Caco-2 (cell line): ENCODE data around the gene LRIG1. TPM values are rescaled to one million over a fixed set of nuclear protein-coding genes. Genes with fewer than 3 reads are reported as not detected.

Experiments used
- BruUV-seq: library from RNA; stranded (reverse); fragments of 400-500 nt; replicated peaks from 2 replicates; lab custom pipeline; 2021; lab: Mats Ljungman, UMichigan
- CTCF ChIA-PET: fragments of 300-600 bp; sonication (Branson Sonifier 250); formaldehyde crosslinking; loops from one replicate; lab custom pipeline; 2022; ENCODE audit warnings: antibody characterized with exemption; lab: Charles Lee
- POLR2A ChIA-PET: fragments of 300-600 bp; sonication (Branson Sonifier 250); formaldehyde crosslinking; loops from one replicate; lab custom pipeline; 2022; ENCODE audit warnings: antibody characterized with exemption; lab: Charles Lee
- DNase-seq, 2 experiments: peaks; one replicate each; pipeline versions ENCODE4 v3.0.0 to v3.0.0-alpha.2; 2020 to 2022
- H3K27me3 ChIP-seq: replicated peaks from 2 replicates; pipeline ENCODE4 v1.6.0; 2011; ENCODE audit warnings: low read length; ENCODE audit not compliant: control insufficient read depth, insufficient read depth
- H3K36me3 ChIP-seq: 2 replicates; pipeline ENCODE4 v1.5.1; 2011; ENCODE audit warnings: low read length; ENCODE audit not compliant: control insufficient read depth, insufficient read depth
- H3K4me1 ChIP-seq: fragments of 250-450 bp; sonication (Bioruptor Pico); 2 replicates; pipeline ENCODE4 v1.5.1; 2020; ENCODE audit warnings: mild to moderate bottlenecking
- H3K4me3 ChIP-seq: 2 replicates; pipeline ENCODE4 v1.5.1; 2011; ENCODE audit warnings: low read depth, mild to moderate bottlenecking, control low read depth, low read length
- H3K9me3 ChIP-seq: fragments of 250-450 bp; sonication (Bioruptor Pico); 2 replicates; pipeline ENCODE4 v1.5.1; 2020; ENCODE audit warnings: mild to moderate bottlenecking, moderate library complexity
- H3K27ac Mint-ChIP-seq: one replicate; pipeline ENCODE4 v1.8.0; 2022; ENCODE audit warnings: mixed read lengths; ENCODE audit not compliant: unreplicated experiment
- H3K27me3 Mint-ChIP-seq: one replicate; pipeline ENCODE4 v1.8.0; 2022; ENCODE audit warnings: mixed read lengths; ENCODE audit not compliant: insufficient read depth, unreplicated experiment
- H3K36me3 Mint-ChIP-seq: one replicate; pipeline ENCODE4 v1.8.0; 2022; ENCODE audit warnings: mild to moderate bottlenecking, mixed read lengths; ENCODE audit not compliant: insufficient read depth, unreplicated experiment
- H3K4me1 Mint-ChIP-seq: one replicate; pipeline ENCODE4 v1.8.0; 2022; ENCODE audit warnings: low read depth, mixed read lengths; ENCODE audit not compliant: unreplicated experiment
- H3K4me3 Mint-ChIP-seq: one replicate; pipeline ENCODE4 v1.8.0; 2022; ENCODE audit warnings: mild to moderate bottlenecking, moderate library complexity, mixed read lengths; ENCODE audit not compliant: unreplicated experiment
- H3K9me3 Mint-ChIP-seq: one replicate; pipeline ENCODE4 v1.8.0; 2022; ENCODE audit warnings: mixed read lengths; ENCODE audit not compliant: unreplicated experiment
- intact Hi-C: fragments of 100-400 bp; cut with micrococcal nuclease; formaldehyde crosslinking; loops from one replicate; pipeline ENCODE4 v1.10.0; 2022; ENCODE audit not compliant: unreplicated experiment
- total RNA-seq: library from RNA; stranded (reverse); gene quantifications from 2 replicates; pipeline ENCODE4 v1.2.3, GENCODE V29; 2022
- TF ChIP-seq, protein P1 (sequence below), 2 experiments: fragments of 200-600 bp in 1 of 2; IDR thresholded peaks; 1 replicate in 1 of 2; 2 replicates in 1 of 2; pipeline versions ENCODE4 v1.5.1 to v1.8.0; 2011 to 2022; ENCODE audit warnings: antibody characterized with exemption in 1 of 2, control low read depth in 1 of 2, inconsistent platforms in 1 of 2, low read depth in 1 of 2, low read length in 1 of 2, mild to moderate bottlenecking in 1 of 2, moderate library complexity in 1 of 2; ENCODE audit not compliant: insufficient read depth in 1 of 2, severe bottlenecking in 1 of 2, unreplicated experiment in 1 of 2

The LRIG1 gene
- total RNA-seq, 1 experiment from 2014 or later = 43.4 TPM

DNA sequence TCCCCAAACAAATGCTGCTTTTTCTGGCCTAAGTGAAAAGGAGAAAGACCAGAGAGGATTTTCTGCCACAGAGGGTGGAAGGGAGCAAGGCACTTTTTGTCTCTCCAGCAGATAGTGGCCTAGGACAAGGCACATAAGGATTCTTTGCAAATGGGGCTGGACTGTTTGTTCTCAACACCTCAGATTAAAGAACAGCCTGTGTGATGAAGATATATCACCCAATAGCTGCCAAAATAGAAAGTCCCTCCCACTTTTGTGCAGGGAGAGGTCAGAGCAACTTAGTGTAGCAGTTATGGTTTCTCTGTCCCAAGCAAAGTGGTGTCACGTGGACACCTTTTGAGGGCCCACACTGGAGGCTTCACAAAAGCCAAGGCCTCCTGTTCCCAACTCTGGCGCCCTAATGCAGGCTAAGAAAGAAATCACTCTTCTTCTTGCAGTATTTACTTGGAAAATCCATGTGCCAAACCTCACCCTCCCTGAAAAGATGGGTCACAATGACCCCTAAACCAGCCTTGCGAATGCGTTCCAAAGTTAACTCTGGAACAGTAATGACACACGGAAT lies 84.9 kb downstream of the LRIG1 start:
- Mint-ChIP-seq H3K9me3 (peaks cover 22% of the 10 kb centered on the region), H3K27me3 (no peaks in the 10 kb centered on the region), H3K4me1 (peaks cover 25% of the 10 kb centered on the region), H3K36me3 (peaks cover 42% of the 10 kb centered on the region), H3K27ac (no peak overlapping the region), H3K4me3 (no peak overlapping the region)
- BruUV-seq = no TSS peak
- intact Hi-C loops = loop anchor here (5.0 kb wide), 1 partner anchor 46 kb away; no protein-coding TSS in a partner anchor
- H3K4me3 ChIP-seq = no peak overlapping the region
- H3K4me1 ChIP-seq = peaks cover 19% of the 10 kb centered on the region
- ChIA-PET CTCF (no interaction called here), POLR2A (no interaction called here)
- 0 out of 2 replicates have a peak, but pooled peaks cover 2% of the 10 kb centered on the region for H3K36me3 ChIP-seq
- H3K9me3 ChIP-seq = no peaks in the 10 kb centered on the region; the same call in 1 of the 2 replicates
- H3K27me3 ChIP-seq = no peaks in the 10 kb centered on the region
- TF ChIP-seq, protein P1, sequence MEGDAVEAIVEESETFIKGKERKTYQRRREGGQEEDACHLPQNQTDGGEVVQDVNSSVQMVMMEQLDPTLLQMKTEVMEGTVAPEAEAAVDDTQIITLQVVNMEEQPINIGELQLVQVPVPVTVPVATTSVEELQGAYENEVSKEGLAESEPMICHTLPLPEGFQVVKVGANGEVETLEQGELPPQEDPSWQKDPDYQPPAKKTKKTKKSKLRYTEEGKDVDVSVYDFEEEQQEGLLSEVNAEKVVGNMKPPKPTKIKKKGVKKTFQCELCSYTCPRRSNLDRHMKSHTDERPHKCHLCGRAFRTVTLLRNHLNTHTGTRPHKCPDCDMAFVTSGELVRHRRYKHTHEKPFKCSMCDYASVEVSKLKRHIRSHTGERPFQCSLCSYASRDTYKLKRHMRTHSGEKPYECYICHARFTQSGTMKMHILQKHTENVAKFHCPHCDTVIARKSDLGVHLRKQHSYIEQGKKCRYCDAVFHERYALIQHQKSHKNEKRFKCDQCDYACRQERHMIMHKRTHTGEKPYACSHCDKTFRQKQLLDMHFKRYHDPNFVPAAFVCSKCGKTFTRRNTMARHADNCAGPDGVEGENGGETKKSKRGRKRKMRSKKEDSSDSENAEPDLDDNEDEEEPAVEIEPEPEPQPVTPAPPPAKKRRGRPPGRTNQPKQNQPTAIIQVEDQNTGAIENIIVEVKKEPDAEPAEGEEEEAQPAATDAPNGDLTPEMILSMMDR (IDR thresholded peaks at IDR 0.05; ENCODE audit: insufficient read depth in 1 of 2, low read depth in 1 of 2, low read length in 1 of 2, severe bottlenecking in 1 of 2, unreplicated experiment in 1 of 2) = no peak
- no peak for DNase-seq

DNA sequence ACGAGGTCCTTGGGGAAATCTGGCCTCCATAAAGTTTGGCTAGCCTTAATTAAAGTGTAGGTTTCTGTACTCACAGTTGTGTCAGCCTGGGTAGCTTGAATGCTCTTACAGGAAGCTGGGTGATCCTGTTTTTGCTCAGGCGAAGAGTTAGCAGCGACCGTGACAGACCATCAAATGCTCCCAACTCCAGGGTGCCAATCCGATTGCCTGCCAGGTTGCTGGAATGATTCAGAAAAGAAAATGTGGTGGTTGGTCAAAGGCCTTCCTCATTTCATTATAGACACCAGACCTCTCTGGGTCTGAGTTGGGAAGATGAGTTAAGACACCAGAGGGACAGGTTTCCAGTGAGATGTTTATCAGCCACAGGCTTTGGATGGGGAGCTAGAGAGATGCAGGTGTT lies 86.0 kb downstream of the LRIG1 start:
- Histone ChIP-seq H3K4me3 (no peak overlapping the region), H3K4me1 (peaks cover 19% of the 10 kb centered on the region), H3K36me3 (0 out of 2 replicates have a peak, but pooled peaks cover 2% of the 10 kb centered on the region), H3K27me3 (no peaks in the 10 kb centered on the region), H3K9me3 (no peaks in the 10 kb centered on the region)
- Mint-ChIP-seq H3K4me3 (no peak overlapping the region), H3K9me3 (peaks cover 11% of the 10 kb centered on the region), H3K36me3 (peaks cover 33% of the 10 kb centered on the region), H3K4me1 (peaks cover 25% of the 10 kb centered on the region), H3K27ac (no peak overlapping the region), H3K27me3 (no peaks in the 10 kb centered on the region)
- ChIA-PET POLR2A (no interaction called here), CTCF (no interaction called here)
- intact Hi-C loops = loop anchor here (5.0 kb wide), 1 partner anchor 47 kb away; no protein-coding TSS in a partner anchor
- TF ChIP-seq, protein P1 (IDR thresholded peaks at IDR 0.05; ENCODE audit: insufficient read depth in 1 of 2, low read depth in 1 of 2, low read length in 1 of 2, severe bottlenecking in 1 of 2, unreplicated experiment in 1 of 2) = no peak
- no peak for DNase-seq
- no TSS peak for BruUV-seq

DNA sequence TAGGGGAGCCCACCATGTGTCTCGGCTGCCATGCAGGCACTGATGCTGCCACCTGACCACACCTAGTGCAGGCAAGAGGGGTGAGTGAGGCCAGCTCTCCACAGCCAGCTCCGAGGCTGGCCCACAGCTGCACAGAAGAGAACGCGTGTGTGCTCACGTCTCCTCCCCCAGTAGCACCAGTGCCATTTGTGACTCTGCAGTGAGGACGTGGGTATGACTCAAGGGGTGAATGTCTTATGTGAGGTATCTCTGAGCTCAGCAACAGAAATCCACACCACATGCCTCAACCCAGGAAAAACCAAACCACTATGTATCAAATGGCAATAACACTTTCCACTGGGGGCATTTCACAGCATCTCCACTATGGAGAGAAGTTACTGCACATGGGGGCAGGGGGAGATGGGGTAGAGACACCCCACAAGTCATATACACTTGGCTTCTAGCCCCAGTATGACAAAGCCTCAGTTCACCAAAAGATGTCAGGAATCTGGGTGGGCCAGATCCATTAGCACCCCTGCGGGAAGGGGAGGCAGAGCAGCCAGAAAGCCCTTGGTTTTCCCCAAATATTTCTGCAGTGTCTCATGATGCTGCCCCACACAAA lies 87.6 kb downstream of the LRIG1 start:
- BruUV-seq = no TSS peak
- H3K27me3 Mint-ChIP-seq = no peaks in the 10 kb centered on the region
- no peak overlapping the region for H3K4me3 ChIP-seq
- H3K4me1 ChIP-seq = peaks cover 19% of the 10 kb centered on the region
- DNase-seq = no peak
- peaks cover 3% of the 10 kb centered on the region; the same call in 1 of the 2 replicates for H3K36me3 ChIP-seq
- peaks cover 38% of the 10 kb centered on the region for H3K36me3 Mint-ChIP-seq
- H3K9me3 ChIP-seq = no peaks in the 10 kb centered on the region
- H3K4me1 Mint-ChIP-seq = peaks cover 27% of the 10 kb centered on the region
- no peaks in the 10 kb centered on the region for H3K27me3 ChIP-seq
- intact Hi-C loops = no loop called here
- no peaks in the 10 kb centered on the region for H3K9me3 Mint-ChIP-seq
- CTCF ChIA-PET = no interaction called here
- POLR2A ChIA-PET = no interaction called here
- H3K27ac Mint-ChIP-seq = no peak overlapping the region
- TF ChIP-seq, protein P1 (IDR thresholded peaks at IDR 0.05; ENCODE audit: insufficient read depth in 1 of 2, low read depth in 1 of 2, low read length in 1 of 2, severe bottlenecking in 1 of 2, unreplicated experiment in 1 of 2) = no peak
- no peak overlapping the region for H3K4me3 Mint-ChIP-seq
